K562 treated with DMSO at 1 percent for 24 hours (cell line): ENCODE data around the gene SH3BP1. TPM values are rescaled to one million over a fixed set of nuclear protein-coding genes. Genes with fewer than 3 reads are reported as not detected.

Experiments
- total RNA-seq: library from RNA; unstranded; fragments of 300-600 nt; gene quantifications from 2 replicates; pipeline ENCODE4 v1.2.3, GENCODE V29; 2022; ENCODE audit warnings: low read depth; ENCODE audit not compliant: insufficient read depth

Gene SH3BP1, protein sequence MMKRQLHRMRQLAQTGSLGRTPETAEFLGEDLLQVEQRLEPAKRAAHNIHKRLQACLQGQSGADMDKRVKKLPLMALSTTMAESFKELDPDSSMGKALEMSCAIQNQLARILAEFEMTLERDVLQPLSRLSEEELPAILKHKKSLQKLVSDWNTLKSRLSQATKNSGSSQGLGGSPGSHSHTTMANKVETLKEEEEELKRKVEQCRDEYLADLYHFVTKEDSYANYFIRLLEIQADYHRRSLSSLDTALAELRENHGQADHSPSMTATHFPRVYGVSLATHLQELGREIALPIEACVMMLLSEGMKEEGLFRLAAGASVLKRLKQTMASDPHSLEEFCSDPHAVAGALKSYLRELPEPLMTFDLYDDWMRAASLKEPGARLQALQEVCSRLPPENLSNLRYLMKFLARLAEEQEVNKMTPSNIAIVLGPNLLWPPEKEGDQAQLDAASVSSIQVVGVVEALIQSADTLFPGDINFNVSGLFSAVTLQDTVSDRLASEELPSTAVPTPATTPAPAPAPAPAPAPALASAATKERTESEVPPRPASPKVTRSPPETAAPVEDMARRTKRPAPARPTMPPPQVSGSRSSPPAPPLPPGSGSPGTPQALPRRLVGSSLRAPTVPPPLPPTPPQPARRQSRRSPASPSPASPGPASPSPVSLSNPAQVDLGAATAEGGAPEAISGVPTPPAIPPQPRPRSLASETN
- total RNA-seq, result 30.0 and 31.3 TPM in 2 replicates

DNA sequence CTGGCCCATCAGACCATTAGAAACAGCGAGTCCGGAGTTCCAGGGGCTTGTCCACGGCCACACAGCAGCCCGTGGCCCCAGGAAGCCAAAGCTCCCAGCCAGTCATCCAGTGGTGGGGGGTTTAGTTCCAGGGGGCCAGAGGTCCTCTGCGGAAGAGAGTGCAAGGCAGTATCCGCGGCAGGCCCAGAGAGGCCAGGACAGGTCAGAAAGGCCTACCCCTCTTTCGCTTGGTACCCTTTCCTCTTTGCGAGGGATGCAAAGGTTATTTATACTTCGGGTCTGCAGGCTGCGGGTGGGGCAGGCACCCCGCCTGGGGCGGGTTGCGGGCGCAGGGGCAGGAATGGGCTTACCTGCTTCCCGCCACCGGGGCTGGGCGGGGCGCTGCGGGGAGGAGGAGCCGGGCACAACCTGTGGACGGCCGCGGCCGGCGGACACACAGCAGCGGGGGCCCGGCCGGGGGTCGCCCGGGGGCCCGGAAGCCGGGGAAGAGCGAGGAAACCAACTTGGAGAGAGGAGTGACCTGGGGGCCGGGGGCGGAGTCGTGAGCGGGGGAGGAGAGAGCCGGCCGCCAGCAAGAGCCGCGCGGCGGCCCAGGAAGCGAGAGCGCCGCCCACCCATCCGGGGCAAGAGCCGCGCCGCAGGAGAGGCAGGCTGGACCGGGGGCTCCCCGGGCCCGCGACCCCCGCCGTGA lies at the start of gene SH3BP1:
Gene SH3BP1 (plus strand): TSS at position 600 of the 691 bp plus-strand sequence. CDS start 119 bp downstream, outside the sequence.

GRCh38 chr22:37608477-37609239 lies 30.8 kb upstream of the SH3BP1 start, which contains the start of gene GGA1:
Gene GGA1, plus strand, starts transcription at chr22:37608834. Its CDS starts 27 bp downstream, at chr22:37608861.

GRCh38 chr22:37658133-37659065 lies 18.9 kb downstream of the SH3BP1 start, which contains the start of gene PDXP:
Gene PDXP, plus strand, starts transcription at chr22:37658723. Its CDS starts 60 bp downstream, at chr22:37658783.

GRCh38 chr22:37674951-37675929 lies 35.8 kb downstream of the SH3BP1 start, which contains the start of gene LGALS1:
Gene LGALS1, plus strand, starts transcription at chr22:37675636. Its CDS starts 67 bp downstream, at chr22:37675703.

GRCh38 chr22:37686002-37686982 lies 46.8 kb downstream of the SH3BP1 start, which contains the start of gene NOL12:
Gene NOL12, plus strand, starts transcription at chr22:37686343. Its CDS starts 50 bp downstream, at chr22:37686393.

DNA sequence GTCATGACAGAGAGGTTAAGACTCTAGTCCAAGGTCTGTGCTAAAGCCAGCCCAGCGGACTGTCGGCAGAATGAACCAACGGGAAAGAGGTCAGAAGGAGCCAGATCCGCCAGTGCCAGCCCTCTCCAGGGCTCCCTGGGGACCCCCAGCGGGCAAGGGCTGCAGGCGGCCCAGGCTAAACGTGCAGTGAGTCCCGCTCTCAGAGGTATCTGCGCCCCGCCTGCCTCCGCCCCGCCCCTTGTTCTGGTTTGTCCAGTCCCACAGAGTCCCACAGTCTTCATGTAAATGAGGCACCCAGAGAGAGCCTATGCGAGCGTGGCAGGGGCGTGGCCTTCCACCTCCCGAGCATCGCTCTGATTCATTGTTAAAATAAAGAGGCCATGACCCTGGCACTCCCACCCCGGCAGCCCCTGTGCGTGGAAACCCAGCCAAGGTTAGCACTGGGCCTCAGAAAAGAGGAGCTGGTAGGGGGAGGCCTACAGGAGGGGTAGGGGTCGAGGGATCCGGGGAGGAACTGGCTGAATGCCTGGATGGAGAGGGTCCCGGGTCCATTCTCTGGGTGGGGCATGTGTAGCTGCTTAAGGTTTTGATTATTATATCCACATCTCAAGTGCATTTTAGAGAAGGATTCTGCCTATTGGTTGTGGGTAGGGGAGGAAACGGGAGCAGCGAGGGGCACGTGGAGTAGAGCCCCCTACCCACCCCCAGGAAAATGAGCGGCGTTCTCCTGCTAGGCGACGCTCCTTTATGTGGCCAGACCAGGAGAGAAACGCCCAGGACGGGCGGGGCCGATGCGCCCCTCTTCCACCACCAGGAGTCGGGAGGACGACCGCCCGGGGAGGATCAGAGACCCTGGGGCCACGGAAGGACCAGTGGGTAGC lies 57.4 kb downstream of the SH3BP1 start, which contains the start of gene TRIOBP:
Gene TRIOBP (plus strand): TSS at position 392 of the 881 bp plus-strand sequence. CDS start 4,318 bp downstream, outside the sequence.

Other genes starting within 250 kb of the SH3BP1 start
- not detected in 2 replicates for gene ELFN2, start 212.2 kb upstream of the SH3BP1 start, total RNA-seq
- gene MFNG, start 153.3 kb upstream of the SH3BP1 start, total RNA-seq, result not detected in 2 replicates
- 3.8 and 4.2 TPM in 2 replicates for gene CARD10, start 120.3 kb upstream of the SH3BP1 start, total RNA-seq
- gene CDC42EP1, start 79.2 kb upstream of the SH3BP1 start, total RNA-seq, result 29.1 and 33.3 TPM in 2 replicates
- not detected in 2 replicates for gene LGALS2, start 59.6 kb upstream of the SH3BP1 start, total RNA-seq
- gene GGA1, start 30.8 kb upstream of the SH3BP1 start, total RNA-seq, result 36.8 and 41.6 TPM in 2 replicates
- gene PDXP, start 19.1 kb downstream of the SH3BP1 start, total RNA-seq, result 59.5 and 72.3 TPM in 2 replicates
- 1,179 and 1,308 TPM in 2 replicates for gene LGALS1, start 36.0 kb downstream of the SH3BP1 start, total RNA-seq
- gene NOL12, start 46.7 kb downstream of the SH3BP1 start, total RNA-seq, result 14.4 and 19.1 TPM in 2 replicates
- gene TRIOBP, start 57.4 kb downstream of the SH3BP1 start, total RNA-seq, result 22.3 and 27.2 TPM in 2 replicates
- gene GCAT, start 168.3 kb downstream of the SH3BP1 start, total RNA-seq, result 93.3 and 95.3 TPM in 2 replicates
- 0.72 and 1.6 TPM in 2 replicates for gene GALR3, start 183.7 kb downstream of the SH3BP1 start, total RNA-seq
- 80.4 and 84.6 TPM in 2 replicates for gene ANKRD54, start 204.7 kb downstream of the SH3BP1 start, total RNA-seq
- gene EIF3L, start 209.8 kb downstream of the SH3BP1 start, total RNA-seq, result 547 and 552 TPM in 2 replicates